Loucy (cell line): ENCODE measurements around the gene COQ5.
A peak's percentile ranks its signal among the peaks of the same experiment; 100 is the strongest.
"Not testable (repeated sequence)": the region's sequence is repeated elsewhere in the genome, so short reads cannot be mapped to it uniquely, and the experiment has no call there.

ENCODE experiments used
- H2AFZ ChIP-seq: fragments of 200-600 bp; sonication (generic); 2 replicates; pipeline ENCODE4 v1.6.0; 2016; ENCODE audit warnings: antibody characterized with exemption, mild to moderate bottlenecking, low read length, moderate library complexity
- H3F3A ChIP-seq: fragments of 200-600 bp; 2 replicates; pipeline ENCODE4 v1.6.0; 2016; ENCODE audit warnings: antibody characterized with exemption, low read depth, mild to moderate bottlenecking
- H3K27me3 ChIP-seq: fragments of 200-600 bp; sonication (generic); 2 replicates; pipeline ENCODE4 v1.6.1; 2014; ENCODE audit warnings: low read length, mild to moderate bottlenecking; ENCODE audit not compliant: insufficient read depth, poor library complexity, severe bottlenecking
- H3K36me3 ChIP-seq: fragments of 200-600 bp; sonication (generic); 2 replicates; pipeline ENCODE4 v1.6.1; 2016; ENCODE audit warnings: low read length; ENCODE audit not compliant: insufficient read depth
- H3K4me1 ChIP-seq: fragments of 200-600 bp; sonication (generic); 2 replicates; pipeline ENCODE4 v1.5.1; 2014; ENCODE audit warnings: low read length, mild to moderate bottlenecking; ENCODE audit not compliant: insufficient read depth, poor library complexity, severe bottlenecking
- H3K4me2 ChIP-seq: fragments of 200-600 bp; sonication (generic); 2 replicates; pipeline ENCODE4 v1.6.0; 2014; ENCODE audit warnings: antibody characterized with exemption, low read length, low read depth, mild to moderate bottlenecking; ENCODE audit not compliant: poor library complexity, severe bottlenecking
- H3K4me3 ChIP-seq: fragments of 200-600 bp; sonication (generic); 2 replicates; pipeline ENCODE4 v1.5.1; 2014; ENCODE audit warnings: low read length, mild to moderate bottlenecking, mixed read lengths; ENCODE audit not compliant: poor library complexity, severe bottlenecking
- H3K79me2 ChIP-seq: fragments of 200-600 bp; sonication (generic); 2 replicates; pipeline ENCODE4 v1.6.1; 2014; ENCODE audit warnings: low read length; ENCODE audit not compliant: insufficient read depth
- H3K9ac ChIP-seq: fragments of 200-600 bp; sonication (generic); 2 replicates; pipeline ENCODE4 v1.6.0; 2014; ENCODE audit warnings: mild to moderate bottlenecking, low read depth, low read length, moderate library complexity; ENCODE audit not compliant: poor library complexity, severe bottlenecking
- H3K9me2 ChIP-seq: fragments of 200-600 bp; sonication (generic); replicated peaks from 2 replicates; pipeline ENCODE4 v1.6.1; 2016; ENCODE audit warnings: low read depth, low read length, mixed read lengths
- H3K9me3 ChIP-seq: fragments of 200-600 bp; sonication (generic); 2 replicates; pipeline ENCODE4 v1.6.1; 2014; ENCODE audit warnings: mild to moderate bottlenecking, antibody characterized with exemption, low read length, low read depth; ENCODE audit not compliant: insufficient read depth
- H4K20me1 ChIP-seq: fragments of 200-600 bp; sonication (generic); 2 replicates; pipeline ENCODE4 v1.6.0; 2014; ENCODE audit warnings: antibody characterized with exemption, low read length, mild to moderate bottlenecking; ENCODE audit not compliant: insufficient read depth, poor library complexity, severe bottlenecking
- EZH2phosphoT487 ChIP-seq: fragments of 200-600 bp; IDR thresholded peaks from 2 replicates; pipeline ENCODE4 v1.6.1; 2018; ENCODE audit warnings: antibody characterized with exemption, mild to moderate bottlenecking, moderate library complexity, borderline replicate concordance
- TF ChIP-seq, protein P1 (sequence below): fragments of 200-600 bp; sonication (generic); conservative IDR thresholded peaks from 2 replicates; pipeline ENCODE4 v1.5.1; 2014; ENCODE audit warnings: mild to moderate bottlenecking, antibody characterized with exemption, low read length

Gene COQ5

DNA sequence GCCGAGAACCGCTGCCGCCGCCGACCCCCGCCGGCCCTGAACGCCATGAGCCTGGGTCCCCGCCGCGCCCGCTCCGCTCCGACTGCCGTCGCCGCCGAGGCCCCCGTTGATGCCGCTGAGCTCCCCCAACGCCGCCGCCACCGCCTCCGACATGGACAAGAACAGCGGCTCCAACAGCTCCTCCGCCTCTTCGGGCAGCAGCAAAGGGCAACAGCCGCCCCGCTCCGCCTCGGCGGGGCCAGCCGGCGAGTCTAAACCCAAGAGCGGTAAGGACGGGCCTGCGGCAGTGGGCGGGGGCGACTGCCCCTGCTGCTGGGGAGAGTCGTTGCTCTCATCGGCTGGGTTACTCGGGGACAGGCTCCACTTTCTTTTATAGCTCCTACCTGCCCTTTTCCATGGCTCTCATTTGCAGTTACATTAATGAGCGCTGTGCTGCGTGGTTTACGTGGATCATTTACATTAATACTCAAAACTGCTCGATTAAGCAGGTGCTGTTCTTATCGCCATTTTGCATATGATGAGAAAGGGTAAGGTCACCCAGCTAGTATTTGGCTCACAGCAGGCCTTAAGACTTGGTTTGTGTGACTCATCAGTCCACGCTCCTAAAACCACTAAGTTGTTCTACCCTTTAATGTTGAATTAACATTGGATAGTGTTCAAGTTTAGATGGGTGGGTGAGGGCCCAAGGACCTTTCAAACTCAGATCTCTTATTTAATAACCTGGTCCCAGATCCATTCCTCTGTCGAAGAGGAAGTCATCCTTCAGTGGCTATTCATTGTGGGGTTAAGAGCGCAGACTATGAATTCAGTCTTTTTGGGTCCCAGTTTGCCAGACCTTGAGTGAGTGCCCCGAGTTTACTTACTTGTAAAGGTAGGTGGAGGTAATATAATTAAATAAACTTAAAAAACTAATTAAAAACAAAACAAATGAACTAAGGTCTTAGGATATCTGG, 6.0 kb upstream of the COQ5 start:
- Histone ChIP-seq H3K36me3 (no peaks in the 10 kb centered on the region), H3F3A (no peaks in the 10 kb centered on the region), H4K20me1 (peaks cover 53% of the 10 kb centered on the region), H3K4me2 (peak overlapping the region; percentile 93), H3K9me3 (no peaks in the 10 kb centered on the region), H3K4me1 (peaks cover 46% of the 10 kb centered on the region), H3K79me2 (peaks cover 59% of the 10 kb centered on the region), H3K9me2 (no peaks in the 10 kb centered on the region), H3K27me3 (no peaks in the 10 kb centered on the region), H2AFZ (peak overlapping the region; percentile 91), H3K9ac (peak overlapping the region; percentile 83), H3K4me3 (peak overlapping the region; percentile 88)
- no peak for TF ChIP-seq EZH2phosphoT487
- TF ChIP-seq, protein P1, sequence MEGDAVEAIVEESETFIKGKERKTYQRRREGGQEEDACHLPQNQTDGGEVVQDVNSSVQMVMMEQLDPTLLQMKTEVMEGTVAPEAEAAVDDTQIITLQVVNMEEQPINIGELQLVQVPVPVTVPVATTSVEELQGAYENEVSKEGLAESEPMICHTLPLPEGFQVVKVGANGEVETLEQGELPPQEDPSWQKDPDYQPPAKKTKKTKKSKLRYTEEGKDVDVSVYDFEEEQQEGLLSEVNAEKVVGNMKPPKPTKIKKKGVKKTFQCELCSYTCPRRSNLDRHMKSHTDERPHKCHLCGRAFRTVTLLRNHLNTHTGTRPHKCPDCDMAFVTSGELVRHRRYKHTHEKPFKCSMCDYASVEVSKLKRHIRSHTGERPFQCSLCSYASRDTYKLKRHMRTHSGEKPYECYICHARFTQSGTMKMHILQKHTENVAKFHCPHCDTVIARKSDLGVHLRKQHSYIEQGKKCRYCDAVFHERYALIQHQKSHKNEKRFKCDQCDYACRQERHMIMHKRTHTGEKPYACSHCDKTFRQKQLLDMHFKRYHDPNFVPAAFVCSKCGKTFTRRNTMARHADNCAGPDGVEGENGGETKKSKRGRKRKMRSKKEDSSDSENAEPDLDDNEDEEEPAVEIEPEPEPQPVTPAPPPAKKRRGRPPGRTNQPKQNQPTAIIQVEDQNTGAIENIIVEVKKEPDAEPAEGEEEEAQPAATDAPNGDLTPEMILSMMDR = 0 out of 2 replicates have a peak, but pooled peaks have one; percentile 24

DNA sequence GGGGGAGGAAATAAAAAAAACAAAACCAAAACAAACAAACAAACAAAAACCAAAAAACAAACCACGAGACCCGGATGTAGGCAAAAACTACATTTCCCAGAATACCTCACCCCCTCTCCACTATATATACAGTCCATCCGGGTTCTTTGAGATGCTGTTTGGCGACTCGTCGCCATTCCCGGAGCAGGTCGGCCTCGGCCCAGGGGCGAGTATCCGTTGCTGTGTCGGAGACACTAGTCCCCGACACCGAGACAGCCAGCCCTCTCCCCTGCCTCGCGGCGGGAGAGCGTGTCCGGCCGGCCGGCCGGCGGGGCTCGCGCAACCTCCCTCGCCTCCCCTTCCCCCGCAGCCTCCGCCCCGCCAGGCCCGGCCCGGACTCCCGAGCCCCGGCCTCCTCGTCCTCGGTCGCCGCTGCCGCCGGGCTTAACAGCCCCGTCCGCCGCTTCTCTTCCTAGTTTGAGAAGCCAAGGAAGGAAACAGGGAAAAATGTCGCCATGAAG, 5.3 kb upstream of the COQ5 start, which contains the start of gene RNF10:
RNF10 (plus strand) TSS at position 154 of the 500 bp plus-strand sequence. CDS start 456 bp downstream, outside the sequence.
- Histone ChIP-seq H3K9me2 (no peaks in the 10 kb centered on the region), H4K20me1 (peaks cover 46% of the 10 kb centered on the region), H3K4me2 (peak within 1 kb of the TSS; percentile 93), H3K36me3 (no peaks in the 10 kb centered on the region), H3K9me3 (no peaks in the 10 kb centered on the region), H3K9ac (peak within 1 kb of the TSS; percentile 83), H2AFZ (peak within 1 kb of the TSS; percentile 91), H3K27me3 (no peaks in the 10 kb centered on the region), H3K4me1 (peaks cover 46% of the 10 kb centered on the region), H3K79me2 (peaks cover 51% of the 10 kb centered on the region), H3F3A (no peaks in the 10 kb centered on the region), H3K4me3 (peak within 1 kb of the TSS; percentile 88)
- TF ChIP-seq EZH2phosphoT487 = no peak
- TF ChIP-seq, protein P1 = no peak

DNA sequence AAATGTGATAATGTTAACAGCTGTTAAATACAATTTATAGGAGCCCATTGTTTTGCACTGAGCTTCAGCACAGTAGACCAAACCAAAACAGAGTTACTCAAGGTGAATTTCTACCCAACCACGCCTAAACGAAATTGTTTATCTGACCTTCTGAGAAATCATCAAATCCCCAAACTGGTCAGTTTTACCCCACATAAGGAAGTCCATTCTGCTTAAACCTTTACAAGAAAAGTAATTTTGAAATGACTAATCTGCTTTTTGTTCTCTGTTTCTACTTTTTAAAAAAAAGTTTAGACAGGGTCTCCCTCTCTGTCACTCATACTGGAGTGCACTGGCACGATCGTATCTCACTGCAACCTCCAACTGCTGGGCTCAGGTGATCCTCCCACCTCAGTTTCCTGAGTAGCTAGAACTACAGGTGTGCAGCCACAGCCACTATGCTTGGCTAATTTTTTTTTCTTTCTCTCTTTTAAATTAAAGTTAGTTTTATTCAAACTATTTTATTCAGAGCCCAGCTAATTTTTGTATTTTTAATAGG, 3.8 kb upstream of the COQ5 start:
- H3K4me1 ChIP-seq = peaks cover 36% of the 10 kb centered on the region
- peaks cover 31% of the 10 kb centered on the region for H4K20me1 ChIP-seq
- H3K27me3 ChIP-seq = no peaks in the 10 kb centered on the region
- no peaks in the 10 kb centered on the region for H3K9me2 ChIP-seq
- no peak overlapping the region for H2AFZ ChIP-seq
- peaks cover 44% of the 10 kb centered on the region for H3K79me2 ChIP-seq
- no peak overlapping the region for H3K9ac ChIP-seq
- no peak overlapping the region for H3K4me2 ChIP-seq
- no peaks in the 10 kb centered on the region for H3F3A ChIP-seq
- no peak for TF ChIP-seq EZH2phosphoT487
- TF ChIP-seq, protein P1 = no peak
- H3K4me3 ChIP-seq = no peak overlapping the region
- H3K36me3 ChIP-seq = no peaks in the 10 kb centered on the region
- H3K9me3 ChIP-seq = no peaks in the 10 kb centered on the region

DNA sequence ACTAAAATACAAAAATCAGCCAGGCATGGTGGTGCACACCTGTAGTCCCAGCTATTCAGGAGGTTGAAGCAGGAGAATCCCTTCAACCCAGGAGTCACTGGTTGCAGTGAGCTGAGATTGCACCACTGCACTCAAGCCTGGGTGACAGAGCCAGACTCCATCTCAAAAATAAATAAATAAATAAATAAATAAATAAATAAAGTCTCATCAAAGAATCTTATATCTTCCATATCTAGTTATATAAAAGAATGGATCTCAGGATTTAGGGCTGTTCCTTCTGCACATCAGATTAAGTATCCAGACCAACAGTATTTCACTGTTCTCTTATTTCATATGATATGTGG, 1.4 kb upstream of the COQ5 start:
- not testable (repeated sequence) for H3K4me3 ChIP-seq, H3K36me3 ChIP-seq, H2AFZ ChIP-seq, H3K9ac ChIP-seq, H3K4me2 ChIP-seq, H4K20me1 ChIP-seq, H3K27me3 ChIP-seq, H3K9me3 ChIP-seq, H3F3A ChIP-seq, H3K9me2 ChIP-seq
- Histone ChIP-seq H3K79me2 (peaks cover 20% of the 10 kb centered on the region), H3K4me1 (peaks cover 15% of the 10 kb centered on the region)
